ENCODE data around the gene PKP3.

The PKP3 gene

GRCh38 chr11:446891-447290 is 52.9 kb downstream of the PKP3 start:
- DNase-seq (ENCODE audit: low spot score): no peak

GRCh38 chr11:447923-448731 is 54.1 kb downstream of the PKP3 start:
- peak; percentile 90 for DNase-seq (ENCODE audit: low spot score)

- peak; percentile 94 for DNase-seq (ENCODE audit: low spot score)
Observed at GRCh38 chr11:449889-450808, 56.1 kb downstream of the PKP3 start, which contains the start of gene PTDSS2. TSS of gene PTDSS2 (plus strand) at chr11:450279. CDS start at chr11:450456, 177 bp downstream.

GRCh38 chr11:450809-451451 is 56.9 kb downstream of the PKP3 start:
- peak; percentile 57 for DNase-seq (ENCODE audit: low spot score)

DNA sequence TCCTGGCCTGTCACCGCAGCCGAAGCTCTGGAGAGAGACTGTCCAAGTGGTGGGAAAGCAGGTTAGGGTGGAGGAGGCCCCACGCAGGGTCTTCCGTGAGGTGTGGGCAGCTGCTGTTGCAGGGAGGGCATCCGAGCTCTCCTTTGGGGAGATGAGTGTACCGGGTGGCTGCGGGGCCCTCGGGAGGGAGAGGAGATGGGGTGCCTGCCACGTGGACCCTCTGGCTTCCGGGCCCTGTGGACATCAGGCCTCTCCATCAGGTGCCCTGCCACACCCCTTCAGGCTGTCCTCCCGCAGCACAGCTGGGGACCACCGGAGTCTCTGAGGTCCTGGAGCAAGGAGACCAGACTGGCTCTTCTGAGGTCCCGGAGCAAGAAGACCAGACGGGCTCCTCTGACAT is 57.7 kb downstream of the PKP3 start:
- DNase-seq (ENCODE audit: low spot score): no peak

DNA sequence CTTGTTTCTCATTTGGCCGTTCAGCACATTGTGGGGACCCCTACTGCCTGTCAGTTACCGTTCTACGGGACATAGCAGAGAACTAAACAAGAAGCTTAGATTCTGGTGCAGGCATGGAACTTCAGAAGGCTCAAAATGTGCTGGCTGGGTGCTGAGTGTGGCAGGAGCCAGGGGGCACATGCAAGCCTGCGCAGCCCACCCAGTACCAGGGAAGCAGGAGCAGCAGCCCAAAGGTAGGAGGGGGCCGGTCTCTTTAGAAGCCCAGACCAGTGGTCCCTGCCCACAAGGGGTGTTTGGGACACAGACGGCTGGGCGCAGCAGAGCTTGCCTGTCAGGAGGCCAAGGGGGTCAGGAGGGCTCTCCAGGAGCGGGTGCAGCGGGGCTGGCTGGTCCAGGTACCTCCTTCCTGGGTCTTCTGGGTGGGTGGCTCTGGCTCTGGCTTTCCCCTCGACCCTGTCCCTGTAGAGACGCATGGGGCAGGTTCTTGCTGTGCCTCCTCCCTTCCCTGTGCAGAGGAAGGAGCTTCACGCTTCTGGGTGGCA is 58.3 kb downstream of the PKP3 start:
- no peak for DNase-seq (ENCODE audit: low spot score)

DNA sequence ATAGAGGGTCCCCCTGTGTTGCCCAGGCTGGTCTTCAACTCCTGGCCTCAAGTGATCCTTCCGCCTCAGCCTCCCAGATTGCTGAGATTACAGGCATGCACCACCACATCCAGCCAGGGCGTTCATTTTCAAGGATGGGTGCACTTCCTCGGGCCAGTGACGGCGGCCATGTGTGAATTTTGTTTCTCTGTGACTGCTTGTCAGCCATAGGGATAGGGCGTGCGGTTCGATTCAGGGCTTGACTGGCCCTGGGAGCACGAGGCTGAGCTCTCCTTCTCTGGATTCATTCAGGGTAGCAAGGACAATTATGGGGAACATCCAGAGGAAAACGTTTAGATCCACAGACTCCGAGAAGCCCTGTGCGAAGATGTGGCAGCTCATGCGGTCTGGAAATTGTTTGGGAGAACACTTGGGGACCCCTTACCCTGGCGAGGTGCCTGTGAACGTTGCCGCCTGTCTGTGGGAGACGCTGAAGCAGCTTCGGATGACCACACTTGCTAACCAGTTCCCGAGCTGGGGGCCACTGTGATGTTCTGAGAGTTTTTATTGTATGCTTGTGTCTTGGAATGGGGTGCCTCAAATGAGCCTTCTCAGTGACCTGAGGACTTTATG is 59.0 kb downstream of the PKP3 start:
- no peak for DNase-seq (ENCODE audit: low spot score)

GRCh38 chr11:453564-453963 is 59.6 kb downstream of the PKP3 start:
- no peak for DNase-seq (ENCODE audit: low spot score)

GRCh38 chr11:454043-454442 is 60.0 kb downstream of the PKP3 start:
- no peak for DNase-seq (ENCODE audit: low spot score)
